Pulmonary artery endothelial cell (primary cell): ENCODE data around the gene CLUH. TPM values are rescaled to one million over a fixed set of nuclear protein-coding genes. Genes with fewer than 3 reads are reported as not detected.
"Not testable (repeated sequence)": the region's sequence is repeated elsewhere in the genome, so short reads cannot be mapped to it uniquely, and the experiment has no call there.

Experiments used
- DNase-seq: peaks from one replicate; pipeline ENCODE4 v3.0.0-alpha.2; 2011; ENCODE audit warnings: low read depth, low spot score
- total RNA-seq: library from RNA; depleted of rRNA; stranded (reverse); fragments of >200 nt; gene quantifications from 2 replicates; pipeline ENCODE4 v1.2.3, GENCODE V29; 2014

CLUH gene
- total RNA-seq, 1 donor from 2014 or later: 71.6 TPM

DNA sequence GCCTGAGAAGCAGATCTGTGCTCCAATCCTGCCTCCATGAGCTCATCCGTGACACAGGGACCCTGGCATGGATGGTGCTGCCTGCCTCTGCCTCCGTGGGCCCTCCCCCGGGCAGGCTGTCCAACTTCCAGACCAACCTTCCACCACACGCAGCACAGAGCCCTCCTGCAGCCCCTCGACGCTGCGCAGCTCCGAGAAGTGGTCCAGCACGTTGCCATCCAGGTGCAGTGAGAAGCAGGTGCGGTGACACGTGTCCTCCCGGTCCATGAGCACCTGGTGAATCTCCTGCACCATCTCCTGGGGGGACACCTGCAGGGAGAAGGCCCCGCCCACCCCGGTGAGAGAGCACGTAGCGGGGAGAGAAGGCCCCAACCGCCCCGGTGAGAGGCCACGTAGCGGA lies 8.4 kb downstream of the CLUH start:
- DNase-seq: no peak

DNA sequence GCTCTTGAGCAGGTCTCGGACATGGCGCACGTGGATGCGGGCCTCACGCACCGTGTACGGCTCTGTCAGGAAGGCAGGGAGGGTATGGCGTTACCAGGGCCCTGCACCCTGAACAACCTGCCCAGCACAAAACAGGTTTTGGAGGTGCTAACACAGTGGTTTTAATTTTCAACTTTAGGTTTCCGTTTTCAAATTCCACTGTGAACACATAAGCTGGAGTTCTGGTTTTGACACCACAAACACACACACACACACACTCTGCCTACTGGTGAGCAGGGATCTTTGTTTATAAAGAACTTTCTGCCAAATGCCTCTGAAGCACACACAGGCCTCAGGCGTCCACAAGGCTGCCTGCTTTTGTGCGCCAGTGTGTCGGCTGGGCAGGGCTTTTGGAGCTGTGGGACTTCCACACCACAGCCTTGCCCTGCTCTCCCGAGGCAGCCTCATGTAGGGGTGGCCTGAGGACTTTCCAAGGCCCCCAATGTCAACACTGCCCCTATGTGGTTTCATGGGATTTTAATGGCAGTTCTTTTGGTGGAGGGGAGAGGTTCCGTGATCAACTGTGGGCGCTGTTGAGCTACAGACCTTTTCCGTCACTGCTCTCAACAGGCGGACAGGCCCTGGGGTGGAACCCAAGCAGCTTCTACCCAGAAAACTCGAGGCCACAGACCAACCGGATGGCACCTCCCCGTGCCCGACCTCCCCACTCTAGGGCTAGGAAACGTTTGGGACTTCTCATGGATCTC lies 9.4 kb downstream of the CLUH start:
- no peak for DNase-seq

GRCh38 chr17:2701161-2701995 lies 10.2 kb downstream of the CLUH start:
- DNase-seq: no peak

- DNase-seq: no peak
Observed at GRCh38 chr17:2700491-2701141, 10.9 kb downstream of the CLUH start.

GRCh38 chr17:2700030-2700490 lies 11.5 kb downstream of the CLUH start:
- DNase-seq: no peak

GRCh38 chr17:2699216-2699805 lies 12.3 kb downstream of the CLUH start:
- not testable (repeated sequence) for DNase-seq

GRCh38 chr17:2697611-2698162 lies 13.9 kb downstream of the CLUH start:
- DNase-seq: no peak

DNA sequence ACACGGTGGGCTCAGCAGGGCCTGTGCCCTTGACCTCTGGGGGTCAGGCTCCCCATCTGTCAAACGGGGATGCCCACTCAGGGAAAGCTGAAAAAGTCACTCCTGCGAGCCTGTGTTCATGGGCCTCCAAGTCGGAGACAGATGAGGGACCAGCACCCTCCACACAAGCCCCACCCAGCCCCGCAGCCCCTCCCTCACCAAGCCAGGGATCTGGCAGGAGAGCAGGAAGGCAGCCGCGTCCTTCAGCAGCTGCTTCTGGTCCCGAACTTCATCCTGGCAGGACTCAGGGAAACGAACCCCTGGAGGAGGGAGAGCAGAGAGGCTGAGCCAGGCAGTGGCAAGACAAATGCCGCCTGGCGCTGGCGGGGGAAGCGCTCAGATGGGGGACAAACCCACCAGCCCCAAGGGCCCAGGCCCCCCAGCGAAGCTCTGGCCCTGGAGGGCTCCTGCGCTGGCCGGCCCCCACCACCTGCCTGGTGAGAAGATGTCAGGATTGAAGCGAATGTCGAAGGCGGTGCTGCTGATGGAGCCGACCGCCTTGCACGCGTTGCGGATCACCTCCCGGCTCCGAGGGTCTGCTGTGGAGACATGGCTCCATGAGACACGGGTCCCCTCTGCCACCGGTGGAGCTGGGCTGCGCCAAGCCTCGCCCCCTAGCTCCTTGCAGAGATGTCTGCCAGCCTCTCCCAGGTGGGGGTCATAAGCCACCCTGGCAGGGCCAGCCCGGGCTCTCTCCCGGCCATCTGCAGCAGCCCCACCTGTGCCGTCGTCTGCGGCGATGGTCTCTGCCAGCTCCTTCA lies 15.4 kb downstream of the CLUH start:
- DNase-seq: no peak

DNA sequence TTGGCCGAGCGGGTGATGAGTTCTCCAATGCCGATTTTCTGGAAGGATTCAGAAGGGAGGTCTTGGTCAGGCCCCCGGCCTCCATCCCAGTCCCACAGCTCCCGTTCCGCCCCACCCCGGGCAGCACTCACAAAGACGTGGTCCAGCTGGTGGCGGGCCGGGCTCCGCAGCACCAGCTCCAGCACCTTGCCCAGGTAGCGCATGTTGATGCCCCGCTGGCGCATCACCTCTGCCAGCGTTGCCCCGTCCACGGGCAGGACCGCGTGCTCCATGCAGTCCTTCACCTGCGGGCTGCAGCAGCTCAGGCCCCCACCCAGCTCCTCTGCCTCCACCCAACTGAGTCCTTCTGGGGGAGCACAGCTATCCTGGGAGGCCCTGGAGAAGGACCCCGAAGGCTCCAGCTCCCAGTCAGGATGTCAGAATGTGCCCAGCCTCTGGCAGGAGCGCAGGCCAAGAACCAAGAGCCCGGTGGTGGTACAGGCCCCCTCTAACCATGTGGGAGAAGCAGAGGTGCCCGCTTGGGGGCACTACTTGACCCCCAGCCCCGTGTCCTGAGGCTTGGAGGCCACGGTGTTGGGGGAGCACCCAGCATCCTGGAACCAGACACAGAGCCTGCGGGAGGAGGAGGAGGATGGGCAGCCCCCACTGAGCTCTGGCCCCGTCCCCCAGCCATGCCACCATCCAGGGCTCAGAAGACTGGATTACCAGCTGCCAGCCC lies 16.2 kb downstream of the CLUH start:
- no peak for DNase-seq

DNA sequence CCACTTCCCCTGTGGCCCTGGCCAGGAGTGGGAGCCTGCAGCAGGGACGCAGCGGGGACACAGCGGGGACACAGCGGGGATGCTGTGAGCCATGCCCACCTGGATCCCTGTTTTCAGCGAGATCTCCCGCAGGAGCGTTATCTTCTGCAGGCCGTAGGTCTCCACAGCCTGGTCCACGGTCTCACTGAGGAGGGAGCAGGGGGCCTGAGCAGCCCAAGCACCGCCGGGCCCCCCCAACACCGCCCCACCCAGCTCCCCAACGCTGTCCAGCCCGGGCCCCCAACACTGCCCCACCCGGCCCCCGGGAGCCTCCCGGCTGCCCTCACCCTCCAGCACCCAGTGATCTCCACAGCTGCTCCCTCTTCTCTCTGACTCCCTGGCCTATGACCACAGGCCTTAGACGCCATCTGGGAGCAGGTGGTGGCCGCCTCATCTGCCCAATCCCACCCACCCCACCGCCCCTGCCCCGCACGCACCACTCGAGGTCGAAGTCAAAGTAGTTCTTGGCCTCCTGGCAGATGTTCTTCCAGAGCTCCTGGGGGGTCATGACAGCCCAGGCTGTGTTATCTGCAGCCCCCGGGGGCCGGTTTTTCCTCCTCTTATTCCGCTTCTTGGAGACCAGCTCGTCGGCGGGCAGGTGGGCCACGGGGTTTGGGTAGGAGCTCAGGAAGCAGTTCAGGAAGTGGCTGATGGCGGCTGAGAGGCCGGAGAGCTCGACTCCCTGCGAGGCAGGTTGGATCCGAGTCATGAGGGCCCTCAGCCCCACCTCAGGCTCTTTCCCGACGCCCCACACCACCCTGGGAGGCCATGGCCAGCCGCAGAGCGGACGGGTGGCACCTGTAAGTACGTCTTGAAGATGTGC lies 17.0 kb downstream of the CLUH start:
- DNase-seq: no peak

DNA sequence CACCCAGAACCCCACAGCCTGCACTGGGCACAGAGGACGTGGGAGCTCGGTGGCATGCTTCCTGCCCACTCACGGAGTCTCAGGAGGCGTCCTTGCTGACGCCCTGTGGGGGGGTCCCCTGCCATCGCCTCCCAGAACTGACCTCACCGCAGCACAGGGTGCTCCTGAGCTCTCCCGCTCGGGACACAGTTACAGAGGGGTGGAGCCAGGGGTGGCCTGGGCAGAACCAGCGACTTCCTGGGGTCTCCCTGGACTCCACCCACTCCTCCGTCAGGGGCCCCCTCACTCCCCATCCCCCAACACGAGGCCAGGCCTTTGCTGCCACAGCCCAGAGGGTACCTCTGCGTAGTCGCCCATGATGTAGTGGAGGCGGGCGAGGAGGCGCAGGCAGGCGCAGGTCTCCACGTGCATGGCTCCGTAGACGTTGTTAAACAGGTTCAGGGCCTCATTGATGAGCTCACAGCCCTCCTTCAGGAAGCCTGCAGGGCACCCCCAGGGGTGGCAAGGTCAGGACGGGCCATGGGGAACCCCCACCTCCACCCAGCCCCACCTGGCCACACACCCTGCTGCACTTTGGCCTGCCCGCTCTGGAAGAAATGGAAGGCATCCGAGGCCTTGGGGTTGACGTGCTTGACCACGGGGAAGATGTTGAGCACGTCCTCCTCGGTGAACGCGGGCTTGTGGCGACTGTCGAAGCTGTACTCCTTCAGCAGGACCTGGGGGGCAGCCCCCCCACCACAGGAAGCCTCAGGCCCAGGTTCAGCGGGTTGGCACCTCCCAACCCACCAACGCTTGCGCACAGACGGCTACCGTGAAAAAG lies 17.8 kb downstream of the CLUH start:
- no peak for DNase-seq

DNA sequence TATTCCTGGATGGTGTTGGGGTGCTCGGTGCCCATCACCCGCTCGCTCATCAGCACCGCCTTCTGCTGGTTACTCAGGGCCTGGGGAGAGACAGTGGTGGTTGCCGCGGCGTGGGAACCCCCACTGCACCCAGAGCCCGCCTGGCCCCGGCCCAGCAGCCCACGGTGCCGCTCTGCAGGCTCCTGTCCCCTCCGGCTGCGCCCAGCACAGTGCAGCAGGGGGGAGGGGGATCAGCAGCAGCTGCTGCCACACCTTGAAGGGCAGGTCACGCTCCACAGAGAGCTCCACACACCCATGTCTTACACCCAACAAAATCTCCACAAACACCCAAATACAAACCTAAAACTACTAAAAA lies 18.8 kb downstream of the CLUH start:
- no peak for DNase-seq

GRCh38 chr17:2691965-2692780 lies 19.4 kb downstream of the CLUH start:
- DNase-seq: no peak

DNA sequence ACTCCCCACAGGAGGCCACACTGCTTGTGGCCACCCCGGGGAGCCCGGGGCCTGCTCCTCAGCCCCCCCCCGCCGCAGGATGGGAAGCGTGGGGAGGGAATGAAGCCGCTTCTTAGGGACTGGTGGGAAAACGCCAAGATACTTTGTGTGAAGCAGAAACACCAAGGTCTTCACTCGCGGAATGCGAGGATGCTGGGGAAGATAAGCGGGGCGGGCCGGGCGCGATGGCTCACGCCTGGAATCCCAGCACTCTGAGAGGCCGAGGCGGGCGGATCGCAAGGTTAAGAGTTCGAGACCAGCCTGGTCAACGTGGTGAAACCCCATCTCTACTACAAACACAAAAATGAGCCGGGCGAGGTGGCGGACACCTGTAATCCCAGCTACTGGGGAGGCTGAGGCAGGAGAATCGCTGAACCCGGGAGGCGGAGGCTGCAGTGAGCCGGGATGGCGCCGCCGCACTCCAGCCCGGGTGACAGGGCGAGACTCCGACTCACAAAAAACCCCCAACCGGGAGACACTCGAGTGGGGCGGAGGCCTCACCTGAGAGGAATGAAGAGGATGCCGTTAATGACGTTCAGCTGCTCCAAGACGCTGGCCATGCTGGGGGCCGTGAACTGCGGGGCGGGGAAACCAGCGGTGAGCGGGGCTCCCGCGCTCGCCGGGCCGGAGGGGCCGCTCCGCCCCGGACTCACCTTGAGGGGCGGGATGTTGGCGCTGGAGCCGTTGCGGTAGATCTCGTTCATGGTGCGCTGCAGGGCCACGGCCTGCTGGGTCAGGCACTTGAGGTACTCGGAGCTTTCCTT lies 20.3 kb downstream of the CLUH start:
- DNase-seq: no peak

DNA sequence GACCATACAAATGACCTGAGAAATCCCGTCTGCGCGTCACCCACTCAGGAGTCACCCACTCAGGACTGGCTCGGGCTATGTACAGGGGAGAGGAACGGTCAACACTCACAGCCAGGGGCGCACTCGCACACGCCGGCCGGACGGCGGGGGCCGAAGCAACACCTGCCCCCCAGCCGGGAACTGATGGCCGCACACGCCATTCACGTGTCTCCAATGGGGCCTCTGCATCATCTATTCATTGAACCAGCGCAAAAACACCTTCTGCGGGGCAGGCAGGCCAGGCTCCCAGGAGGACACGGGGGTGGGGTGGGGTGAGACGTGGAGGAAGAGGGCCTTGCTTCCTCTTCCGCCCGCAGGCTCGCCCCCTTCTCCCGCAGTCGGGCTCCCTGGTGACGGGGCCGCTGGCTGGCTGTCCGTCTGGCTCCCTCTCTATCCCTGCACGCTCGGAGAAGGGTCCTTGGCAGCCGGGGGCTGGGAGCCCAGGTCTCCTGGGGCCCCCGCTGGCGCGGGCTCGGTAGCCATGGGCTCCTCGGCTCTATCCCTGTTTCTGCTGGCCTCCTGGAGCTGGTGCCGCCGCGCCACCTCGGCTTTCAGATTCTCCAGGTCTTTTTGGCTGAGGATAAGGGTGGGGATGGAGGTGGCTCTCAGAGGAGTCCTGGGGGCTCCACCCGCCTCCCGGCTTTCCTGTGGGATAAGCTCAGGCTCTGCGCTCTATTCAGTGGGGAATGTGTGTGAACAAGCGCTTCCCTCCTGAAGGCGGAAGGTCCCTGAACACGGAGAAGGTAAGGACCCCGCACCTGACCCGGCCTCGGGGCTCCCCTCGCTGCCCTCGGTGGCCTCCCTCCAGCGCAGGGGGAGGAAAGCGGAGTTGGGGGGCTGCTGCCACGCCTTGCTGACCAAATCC lies 21.1 kb downstream of the CLUH start:
- DNase-seq: no peak
